Measurements from ENCODE around the gene SLC19A3. TPM values are rescaled to one million over a fixed set of nuclear protein-coding genes. Genes with fewer than 3 reads are reported as not detected.

SLC19A3 gene
- total and polyA plus RNA-seq, 2 experiments from 2014 or later, result 0.12 to 0.35 TPM

GRCh38 chr2:227665189-227665940, 52.5 kb downstream of the SLC19A3 start:
- Histone ChIP-seq H3K27me3 (no peaks in the 10 kb centered on the region), H3K4me3 (no peak overlapping the region)

DNA sequence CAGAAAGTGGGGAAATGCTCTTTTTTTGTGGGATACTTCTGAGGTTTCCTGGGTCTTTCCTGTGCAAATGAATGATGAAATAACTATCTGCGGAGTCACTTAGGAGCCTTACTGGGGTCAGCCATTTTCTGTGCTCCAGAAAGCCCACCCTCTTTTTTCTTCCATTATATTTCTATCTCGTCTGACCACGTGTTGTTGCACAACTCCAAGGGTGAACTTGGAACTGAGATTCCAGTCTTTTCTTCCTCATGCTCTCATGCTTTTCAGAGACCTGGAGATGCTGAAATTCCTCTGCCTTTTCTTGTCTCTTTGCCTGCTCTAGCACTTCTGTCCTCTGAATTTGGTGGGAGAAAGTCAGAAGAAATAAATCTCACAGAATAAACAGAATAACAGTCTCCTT, 56.0 kb downstream of the SLC19A3 start:
- no peaks in the 10 kb centered on the region for H3K27me3 ChIP-seq
- peak in 1 of 2 donors; percentile 42 for DNase-seq (ENCODE audit: low read depth in 1 of 2, low spot score in 1 of 2)
- no peaks in the 10 kb centered on the region for H3K9me3 ChIP-seq (ENCODE audit: low read depth)
- H3K4me3 ChIP-seq, result no peak overlapping the region
- peak overlapping the region; percentile 28 for H3K27ac ChIP-seq
- H3K4me1 ChIP-seq (ENCODE audit: low read depth), result peaks cover 7% of the 10 kb centered on the region
- H3K36me3 ChIP-seq, result no peaks in the 10 kb centered on the region
- TF ChIP-seq CTCF (IDR thresholded peaks at IDR 0.05; ENCODE audit: low read depth, low read length), result no peak

More at GRCh38 chr2:227665189-227665940, 52.5 kb downstream of the SLC19A3 start:
- H3K36me3 ChIP-seq, result no peaks in the 10 kb centered on the region
- peaks cover 7% of the 10 kb centered on the region for H3K4me1 ChIP-seq (ENCODE audit: low read depth)
- H3K27ac ChIP-seq, result no peak overlapping the region
- no peak for TF ChIP-seq CTCF (IDR thresholded peaks at IDR 0.05; ENCODE audit: low read depth, low read length)
- no peaks in the 10 kb centered on the region for H3K9me3 ChIP-seq (ENCODE audit: low read depth)
- no peak for DNase-seq (ENCODE audit: low read depth in 1 of 2, low spot score in 1 of 2)

- peak in 1 of 2 donors; percentile 28 for DNase-seq (ENCODE audit: low read depth in 1 of 2, low spot score in 1 of 2)
These were observed 56.7 kb downstream of the SLC19A3 start for GRCh38 chr2:227661025-227661649.

DNA sequence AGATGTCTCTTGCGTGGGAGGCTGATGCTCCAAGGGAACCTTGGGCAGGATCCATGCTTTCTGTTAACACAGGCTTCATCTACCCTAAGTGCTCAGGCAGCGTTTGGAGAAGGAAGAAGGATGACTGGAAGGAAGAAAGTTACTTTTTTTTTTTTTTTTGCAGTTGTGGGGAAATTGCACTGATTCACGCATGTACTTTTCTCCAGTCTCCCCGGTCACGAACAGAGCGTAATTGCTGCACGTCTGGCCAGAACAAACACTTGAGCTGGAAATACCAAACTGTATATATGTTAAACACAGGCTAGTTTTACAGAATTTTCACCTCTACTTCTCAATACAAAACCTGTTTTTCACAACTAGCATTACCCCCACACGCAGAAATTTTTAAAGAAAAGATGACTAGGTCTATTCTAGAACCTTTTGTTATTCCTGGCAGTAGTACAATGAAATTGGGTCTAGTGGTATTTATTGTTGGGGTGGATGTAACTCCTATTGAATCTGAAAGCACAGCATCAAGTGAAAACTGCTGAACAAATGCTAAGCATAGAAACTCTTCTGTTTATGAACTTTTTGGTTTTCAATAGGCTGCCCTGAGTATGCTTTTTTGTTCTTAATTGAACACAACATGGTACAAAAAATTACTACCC, 60.5 kb downstream of the SLC19A3 start:
- H3K27ac ChIP-seq, result no peak overlapping the region
- no peak for TF ChIP-seq CTCF (IDR thresholded peaks at IDR 0.05; ENCODE audit: low read depth, low read length)
- no peak overlapping the region for H3K4me3 ChIP-seq
- no peaks in the 10 kb centered on the region for H3K9me3 ChIP-seq (ENCODE audit: low read depth)
- H3K27me3 ChIP-seq, result no peaks in the 10 kb centered on the region
- peak in 1 of 2 donors; percentile 85 for DNase-seq (ENCODE audit: low read depth in 1 of 2, low spot score in 1 of 2)
- H3K4me1 ChIP-seq (ENCODE audit: low read depth), result peaks cover 7% of the 10 kb centered on the region
- H3K36me3 ChIP-seq, result no peaks in the 10 kb centered on the region

More at GRCh38 chr2:227661025-227661649, 56.7 kb downstream of the SLC19A3 start:
- H3K9me3 ChIP-seq (ENCODE audit: low read depth), result no peaks in the 10 kb centered on the region
- H3K36me3 ChIP-seq, result no peaks in the 10 kb centered on the region
- H3K4me1 ChIP-seq (ENCODE audit: low read depth), result peaks cover 7% of the 10 kb centered on the region
- TF ChIP-seq CTCF (IDR thresholded peaks at IDR 0.05; ENCODE audit: low read depth, low read length), result no peak
- H3K4me3 ChIP-seq, result no peak overlapping the region
- peak overlapping the region; percentile 1 for H3K27ac ChIP-seq
- no peaks in the 10 kb centered on the region for H3K27me3 ChIP-seq

GRCh38 chr2:227655454-227655853, 62.4 kb downstream of the SLC19A3 start:
- no peaks in the 10 kb centered on the region for H3K27me3 ChIP-seq
- H3K36me3 ChIP-seq, result no peaks in the 10 kb centered on the region
- H3K4me1 ChIP-seq (ENCODE audit: low read depth), result no peaks in the 10 kb centered on the region
- no peak for TF ChIP-seq CTCF (IDR thresholded peaks at IDR 0.05; ENCODE audit: low read depth, low read length)
- no peak overlapping the region for H3K27ac ChIP-seq
- peak in 1 of 2 donors; percentile 90 for DNase-seq (ENCODE audit: low read depth in 1 of 2, low spot score in 1 of 2)
- no peaks in the 10 kb centered on the region for H3K9me3 ChIP-seq (ENCODE audit: low read depth)
- no peak overlapping the region for H3K4me3 ChIP-seq

Data from cardiac muscle cell (in vitro differentiated cells and primary cell).